NOMO-1 (cell line): ENCODE results near the gene SNRNP40.

ENCODE experiments used
- DNase-seq, 2 experiments: peaks; one replicate each; lab custom pipeline; 2025; ENCODE audit not compliant: unreplicated experiment in 2 of 2; lab: John Stamatoyannopoulos, UW

SNRNP40 gene

DNA sequence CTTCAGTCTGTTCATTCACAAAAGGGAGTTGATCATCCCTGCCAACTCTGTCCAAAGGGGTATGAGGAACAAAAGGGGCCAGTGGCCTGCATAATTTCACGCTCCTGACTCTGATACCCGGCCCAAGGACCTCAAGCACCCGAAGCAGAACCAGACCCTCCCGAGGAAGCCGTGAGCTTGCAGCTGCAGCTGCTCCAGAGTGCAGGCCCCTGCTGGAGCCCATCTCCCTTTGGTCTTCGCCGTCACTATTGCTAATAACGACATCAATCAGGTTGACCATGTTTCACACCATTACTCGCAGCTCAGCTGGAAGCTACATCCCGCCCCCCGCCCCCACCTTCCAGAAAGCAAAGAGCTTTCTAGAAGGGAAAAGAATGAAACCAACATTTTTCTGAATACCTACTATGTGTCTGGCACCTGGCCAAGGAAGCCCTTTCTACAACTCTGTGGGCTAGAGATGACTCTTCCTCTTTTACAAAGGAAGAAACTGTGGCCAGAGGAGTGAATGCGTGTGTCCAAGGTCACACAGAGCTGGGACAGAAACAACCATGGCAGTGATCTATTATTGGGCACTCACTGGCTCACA lies 62.4 kb downstream of the SNRNP40 start:
- no peak for DNase-seq

DNA sequence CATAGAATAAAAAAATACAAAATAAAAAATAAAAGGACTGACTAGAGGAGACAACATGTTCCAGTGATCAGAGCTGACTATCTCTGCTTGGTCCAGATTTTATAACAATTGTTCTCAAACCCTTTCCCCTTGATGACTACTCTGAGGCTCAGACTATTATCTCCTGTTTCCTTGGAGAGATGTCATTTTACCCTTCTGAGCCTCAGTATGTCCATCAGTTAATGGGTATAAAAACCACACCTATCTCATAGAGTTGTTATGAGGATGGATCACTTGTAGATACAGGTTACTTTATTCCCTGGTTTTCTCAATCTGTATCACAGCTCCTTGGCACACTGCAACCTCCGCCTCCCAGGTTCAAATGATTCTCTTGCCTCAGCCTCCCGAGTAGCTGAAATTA lies 63.9 kb downstream of the SNRNP40 start:
- no peak for DNase-seq

DNA sequence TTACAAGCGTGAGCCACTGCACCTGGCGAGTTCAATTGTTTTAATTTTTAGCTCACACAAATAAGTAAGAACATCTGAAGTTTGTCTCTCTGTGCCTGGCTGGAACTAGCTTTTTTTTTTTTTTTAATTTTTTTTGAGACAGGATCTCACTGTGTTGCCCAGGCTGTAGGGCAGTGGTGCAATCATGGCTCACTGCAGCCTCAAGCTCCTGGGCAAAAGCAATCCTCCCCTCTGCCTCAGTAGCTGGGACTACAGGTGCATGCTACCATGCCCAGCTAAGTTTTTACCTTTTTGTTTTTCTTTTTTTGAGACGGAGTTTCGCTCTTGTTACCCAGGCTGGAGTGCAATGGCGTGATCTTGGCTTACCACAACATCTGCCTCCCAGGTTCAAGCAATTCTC lies 64.8 kb downstream of the SNRNP40 start:
- DNase-seq: no peak

DNA sequence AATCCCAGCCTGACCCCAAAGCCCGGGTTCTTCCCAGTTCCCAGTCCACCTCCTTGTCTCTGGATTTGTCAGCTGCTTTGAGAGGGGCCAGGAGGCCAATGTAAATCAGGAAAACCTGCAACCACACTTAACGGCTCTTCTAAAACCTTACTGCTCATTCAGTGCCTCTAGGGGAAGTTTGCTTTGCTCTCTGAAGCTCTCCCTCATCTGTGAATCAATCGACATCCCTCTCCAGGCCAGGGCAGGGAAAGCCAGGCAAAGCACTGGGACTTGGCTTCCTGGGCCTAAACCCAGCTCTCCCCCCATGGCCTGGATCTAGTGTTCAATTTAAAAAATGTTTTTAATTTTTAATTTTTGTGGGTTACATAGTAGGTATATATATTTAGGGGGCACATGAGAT lies 66.2 kb downstream of the SNRNP40 start:
- no peak for DNase-seq

- DNase-seq: no peak
Measured at GRCh38 chr1:31228986-31229385, 67.6 kb downstream of the SNRNP40 start.

DNA sequence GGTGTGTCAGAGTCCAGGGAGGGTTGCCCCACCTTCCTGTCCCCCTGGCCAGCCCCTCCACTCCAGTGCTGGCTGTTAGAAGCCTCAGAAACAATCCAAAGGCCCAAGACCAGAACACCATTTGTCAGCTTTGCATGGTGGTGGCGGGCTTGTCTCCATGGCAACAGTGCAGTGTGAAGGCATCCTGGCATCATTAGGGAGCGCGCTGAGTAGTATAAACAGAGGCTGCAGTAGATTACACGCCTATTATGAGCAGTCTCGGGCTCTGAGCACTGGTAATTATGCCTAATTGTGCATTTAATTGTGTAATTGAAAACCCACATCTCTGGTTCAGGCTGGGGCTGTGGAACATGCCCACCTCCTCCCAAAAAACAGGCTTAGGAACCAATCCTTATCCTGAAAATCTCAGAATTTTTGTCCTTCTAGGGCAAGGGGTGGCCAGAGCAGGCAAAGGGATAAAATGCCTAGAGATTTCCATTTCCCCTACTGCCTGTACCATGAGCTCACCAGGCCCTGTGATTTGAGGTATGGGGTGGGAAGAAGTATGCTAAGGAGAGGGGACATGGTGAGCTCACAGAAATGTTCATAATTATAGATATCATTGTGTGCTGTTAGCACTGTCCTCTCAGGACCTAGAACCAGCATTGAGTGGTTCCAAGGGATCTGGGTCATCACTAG lies 68.6 kb downstream of the SNRNP40 start:
- no peak for DNase-seq

DNA sequence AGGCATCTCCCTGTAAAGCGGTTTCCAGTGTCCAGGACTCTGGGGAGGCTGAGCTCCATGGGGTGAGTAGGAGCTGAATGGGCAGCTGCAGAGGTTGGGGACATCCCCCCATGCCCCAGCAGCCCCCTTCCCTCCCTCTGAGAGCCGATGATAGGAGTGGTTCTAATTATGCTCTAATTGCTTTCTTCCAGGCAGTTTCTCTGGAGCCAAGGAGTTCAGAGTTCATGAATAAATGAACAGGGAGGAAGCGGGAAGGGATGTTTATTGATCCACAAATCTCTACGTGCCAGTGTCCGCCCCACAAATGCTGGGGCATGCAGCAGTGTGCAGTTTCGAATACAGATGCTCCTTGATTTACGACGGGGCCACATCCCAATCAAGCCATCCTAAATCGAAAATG lies 72.5 kb downstream of the SNRNP40 start:
- DNase-seq: no peak

GRCh38 chr1:31222176-31222575 lies 74.4 kb downstream of the SNRNP40 start:
- no peak for DNase-seq

- DNase-seq: no peak
Measured at GRCh38 chr1:31221072-31221471, 75.5 kb downstream of the SNRNP40 start.

DNA sequence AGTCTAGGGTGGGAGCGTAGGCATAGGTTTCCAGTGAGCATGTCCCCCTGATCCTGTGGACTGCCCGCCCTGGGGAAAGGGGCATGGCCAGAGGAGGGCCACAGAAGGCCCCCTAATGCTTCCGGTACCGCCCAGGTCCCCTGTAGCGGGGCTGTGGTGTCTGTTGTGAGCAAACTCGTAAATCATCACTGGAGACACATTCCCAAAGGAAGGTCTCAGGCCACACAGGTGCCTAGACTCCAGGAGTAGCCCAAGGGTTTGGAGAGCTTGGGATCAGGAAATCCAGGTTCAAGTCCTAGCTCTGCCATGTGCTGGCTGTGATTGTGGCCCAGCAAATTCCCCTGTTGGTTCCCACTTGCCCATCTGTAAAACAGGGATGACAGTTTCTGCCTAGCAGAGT lies 77.1 kb downstream of the SNRNP40 start:
- DNase-seq: no peak

GRCh38 chr1:31218705-31219104 lies 77.9 kb downstream of the SNRNP40 start:
- no peak for DNase-seq

GRCh38 chr1:31216016-31216415 lies 80.6 kb downstream of the SNRNP40 start:
- DNase-seq: no peak

GRCh38 chr1:31215065-31215570 lies 81.5 kb downstream of the SNRNP40 start:
- DNase-seq: no peak

DNA sequence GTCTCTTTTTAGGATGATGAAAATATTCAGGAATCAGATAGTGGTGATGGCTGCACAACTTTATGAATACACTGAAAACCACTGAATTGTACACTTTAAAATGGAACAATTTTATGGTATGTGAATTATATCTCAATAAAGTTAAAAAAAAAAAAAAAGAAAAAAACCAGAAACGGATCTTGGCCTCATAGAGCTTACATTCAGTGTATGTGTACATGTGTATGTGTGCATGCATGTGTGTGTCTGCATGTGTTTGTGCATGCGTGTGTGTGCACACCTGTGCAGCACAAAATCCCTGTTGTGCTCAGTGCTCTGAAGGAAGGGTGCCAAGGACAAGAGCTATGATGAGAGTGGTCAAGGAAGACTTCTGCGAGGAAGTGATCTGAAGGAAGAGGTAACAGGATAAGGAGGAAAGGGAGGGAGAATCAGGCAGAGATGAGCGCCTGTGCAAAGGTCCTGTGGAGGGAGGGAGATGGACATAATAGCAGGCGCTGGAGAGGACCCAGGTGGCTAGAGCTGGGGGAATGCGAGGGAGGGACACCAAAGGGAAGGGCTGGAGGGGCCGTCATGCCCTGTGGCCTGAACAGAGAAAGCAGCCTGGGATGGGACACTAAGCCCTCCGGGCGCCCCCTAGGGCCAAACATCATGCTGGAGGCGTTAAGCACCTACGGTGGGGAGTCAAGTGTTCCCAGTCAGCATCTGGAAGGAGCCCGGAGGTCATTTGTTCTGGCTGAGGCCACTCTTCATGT lies 82.1 kb downstream of the SNRNP40 start:
- no peak for DNase-seq
